Hematopoietic multipotent progenitor cell treated with erythropoietin and hydrocortisone succinate and interleukin-3 and kit ligand, for 8 days (in vitro differentiated cells): ENCODE results near the gene FUT1.

Experiments
- DNase-seq: peaks from one replicate; pipeline ENCODE4 v3.0.0-alpha.2; 2015

FUT1 gene

GRCh38 chr19:48768171-48768753 is 15.8 kb upstream of the FUT1 start:
- DNase-seq, result peak; percentile 80

- peak; percentile 95 for DNase-seq
Measured at GRCh38 chr19:48765816-48766215, 13.4 kb upstream of the FUT1 start.

- DNase-seq, result no peak
Measured at GRCh38 chr19:48760504-48761205, 8.2 kb upstream of the FUT1 start.

GRCh38 chr19:48757741-48758144 is 5.3 kb upstream of the FUT1 start:
- no peak for DNase-seq

- no peak for DNase-seq
Measured at GRCh38 chr19:48757089-48757675, 4.7 kb upstream of the FUT1 start.

- no peak for DNase-seq
Measured at GRCh38 chr19:48756686-48757085, 4.2 kb upstream of the FUT1 start.

- DNase-seq, result no peak
Measured at GRCh38 chr19:48756212-48756611, 3.8 kb upstream of the FUT1 start.

- DNase-seq, result no peak
Measured at GRCh38 chr19:48755787-48756186, 3.3 kb upstream of the FUT1 start.

GRCh38 chr19:48755084-48755641 is 2.7 kb upstream of the FUT1 start, which contains the start of gene FGF21:
FGF21 (plus strand) TSS chr19:48755524; CDS start chr19:48756237, 713 bp downstream.
- DNase-seq, result peak; percentile 45

GRCh38 chr19:48751845-48752495 is 471 bp downstream of the FUT1 start:
- peak; percentile 57 for DNase-seq

- peak; percentile 57 for DNase-seq
Measured at GRCh38 chr19:48750771-48751504, 1.5 kb downstream of the FUT1 start.

- no peak for DNase-seq
Measured at GRCh38 chr19:48750351-48750750, 2.1 kb downstream of the FUT1 start.

- no peak for DNase-seq
Measured at GRCh38 chr19:48749571-48750198, 2.8 kb downstream of the FUT1 start.

GRCh38 chr19:48746738-48747575 is 5.5 kb downstream of the FUT1 start, which contains the start of gene IZUMO1:
IZUMO1 (minus strand) TSS chr19:48746909; CDS start chr19:48745859, 1,050 bp downstream.
- DNase-seq, result peak; percentile 93

GRCh38 chr19:48746110-48746509 is 6.3 kb downstream of the FUT1 start:
- DNase-seq, result no peak

- peak; percentile 87 for DNase-seq
Measured at GRCh38 chr19:48745208-48745995, 7.0 kb downstream of the FUT1 start.

- no peak for DNase-seq
Measured at GRCh38 chr19:48742096-48742495, 10.3 kb downstream of the FUT1 start.

- DNase-seq, result peak; percentile 90
Measured at GRCh38 chr19:48741129-48741999, 11.1 kb downstream of the FUT1 start.
